ENCODE data around the gene CYP26B1.

GRCh38 chr2:72147303-72147971, at the start of gene CYP26B1:
- TF ChIP-seq, protein P1, sequence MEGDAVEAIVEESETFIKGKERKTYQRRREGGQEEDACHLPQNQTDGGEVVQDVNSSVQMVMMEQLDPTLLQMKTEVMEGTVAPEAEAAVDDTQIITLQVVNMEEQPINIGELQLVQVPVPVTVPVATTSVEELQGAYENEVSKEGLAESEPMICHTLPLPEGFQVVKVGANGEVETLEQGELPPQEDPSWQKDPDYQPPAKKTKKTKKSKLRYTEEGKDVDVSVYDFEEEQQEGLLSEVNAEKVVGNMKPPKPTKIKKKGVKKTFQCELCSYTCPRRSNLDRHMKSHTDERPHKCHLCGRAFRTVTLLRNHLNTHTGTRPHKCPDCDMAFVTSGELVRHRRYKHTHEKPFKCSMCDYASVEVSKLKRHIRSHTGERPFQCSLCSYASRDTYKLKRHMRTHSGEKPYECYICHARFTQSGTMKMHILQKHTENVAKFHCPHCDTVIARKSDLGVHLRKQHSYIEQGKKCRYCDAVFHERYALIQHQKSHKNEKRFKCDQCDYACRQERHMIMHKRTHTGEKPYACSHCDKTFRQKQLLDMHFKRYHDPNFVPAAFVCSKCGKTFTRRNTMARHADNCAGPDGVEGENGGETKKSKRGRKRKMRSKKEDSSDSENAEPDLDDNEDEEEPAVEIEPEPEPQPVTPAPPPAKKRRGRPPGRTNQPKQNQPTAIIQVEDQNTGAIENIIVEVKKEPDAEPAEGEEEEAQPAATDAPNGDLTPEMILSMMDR (conservative IDR thresholded peaks at IDR 0.05; ENCODE audit: low read length) = no peak
- TF ChIP-seq EZH2phosphoT487 (IDR thresholded peaks at IDR 0.05; ENCODE audit: borderline replicate concordance, low read depth, low read length) = no peak

Data from OCI-LY7 (cell line).